PC-3 (cell line): Measurements from ENCODE around the gene SLC9A3. TPM values are rescaled to one million over a fixed set of nuclear protein-coding genes. Genes with fewer than 3 reads are reported as not detected.

ENCODE experiments used
- ATAC-seq: fragments of 200-7000 bp; cut with Tn5 transposase; 2 replicates; pipeline ENCODE4 v1.9.1; 2020; ENCODE audit warnings: mild to moderate bottlenecking, moderate library complexity
- BruUV-seq: library from RNA; stranded (reverse); fragments of 400-500 nt; replicated peaks from 2 replicates; lab custom pipeline; 2021; lab: Mats Ljungman, UMichigan
- CTCF ChIA-PET: fragments of 300-600 bp; sonication (Branson Sonifier 250); formaldehyde crosslinking; loops from one replicate; lab custom pipeline; 2022; ENCODE audit warnings: antibody characterized with exemption; lab: Charles Lee
- POLR2A ChIA-PET: fragments of 300-600 bp; sonication (Branson Sonifier 250); formaldehyde crosslinking; loops from one replicate; lab custom pipeline; 2022; ENCODE audit warnings: antibody characterized with exemption; ENCODE audit not compliant: unreplicated experiment; lab: Charles Lee
- DNase-seq: peaks from one replicate; pipeline ENCODE4 v3.0.0-alpha.2; 2015
- H2AFZ ChIP-seq: fragments of 300-600 bp; sonication (generic); 2 replicates; pipeline ENCODE4 v1.6.0; 2016; ENCODE audit warnings: antibody characterized with exemption, low read length
- H3F3A ChIP-seq: fragments of 300-600 bp; sonication (generic); one replicate; pipeline ENCODE4 v1.6.0; 2017; ENCODE audit warnings: antibody characterized with exemption, low read length, control low read depth, mild to moderate bottlenecking; ENCODE audit not compliant: unreplicated experiment
- H3K27ac ChIP-seq: fragments of 300-600 bp; sonication (generic); 2 replicates; pipeline ENCODE4 v1.5.1; 2016; ENCODE audit warnings: mild to moderate bottlenecking, low read length
- H3K27me3 ChIP-seq: fragments of 300-600 bp; sonication (generic); 2 replicates; pipeline ENCODE4 v1.6.1; 2016; ENCODE audit warnings: low read length, mixed read lengths
- H3K36me3 ChIP-seq: fragments of 300-600 bp; sonication (generic); 2 replicates; pipeline ENCODE4 v1.6.1; 2016; ENCODE audit warnings: low read depth, mixed run types, low read length, mixed read lengths
- H3K4me1 ChIP-seq: fragments of 300-600 bp; sonication (generic); 2 replicates; pipeline ENCODE4 v1.5.1; 2016; ENCODE audit warnings: low read length; ENCODE audit not compliant: insufficient read depth
- H3K4me2 ChIP-seq: fragments of 300-600 bp; sonication (generic); 2 replicates; pipeline ENCODE4 v1.6.0; 2016; ENCODE audit warnings: low read length
- H3K4me3 ChIP-seq: fragments of 300-600 bp; sonication (generic); 2 replicates; pipeline ENCODE4 v1.5.1; 2016; ENCODE audit warnings: mild to moderate bottlenecking, low read length, mixed read lengths
- H3K79me2 ChIP-seq: fragments of 300-600 bp; sonication (generic); 2 replicates; pipeline ENCODE4 v1.6.1; 2017; ENCODE audit warnings: low read length, mixed read lengths
- H3K9ac ChIP-seq: fragments of 300-600 bp; sonication (generic); 2 replicates; pipeline ENCODE4 v1.6.0; 2016; ENCODE audit warnings: mild to moderate bottlenecking, low read length
- H3K9me2 ChIP-seq: fragments of 300-600 bp; sonication (generic); replicated peaks from 2 replicates; pipeline ENCODE4 v1.6.1; 2016; ENCODE audit warnings: mixed run types, low read length, mixed read lengths
- H3K9me3 ChIP-seq: fragments of 300-600 bp; sonication (generic); 2 replicates; pipeline ENCODE4 v1.6.1; 2016; ENCODE audit warnings: low read length, mixed read lengths
- H4K20me1 ChIP-seq: fragments of 300-600 bp; sonication (generic); 2 replicates; pipeline ENCODE4 v1.6.1; 2016; ENCODE audit warnings: low read length, mixed read lengths
- CTCF ChIP-seq: fragments of 300-600 bp; sonication (generic); conservative IDR thresholded peaks from 2 replicates; pipeline ENCODE4 v1.5.1; 2017; ENCODE audit warnings: antibody characterized with exemption, low read depth, mild to moderate bottlenecking, low read length
- EZH2 ChIP-seq: fragments of 300-600 bp; sonication (generic); IDR thresholded peaks from one replicate; pipeline ENCODE4 v1.6.1; 2017; ENCODE audit warnings: antibody characterized with exemption, mild to moderate bottlenecking, low read length; ENCODE audit not compliant: unreplicated experiment
- EZH2phosphoT487 ChIP-seq: fragments of 300-600 bp; sonication (generic); IDR thresholded peaks from 2 replicates; pipeline ENCODE4 v1.6.1; 2018; ENCODE audit warnings: mild to moderate bottlenecking, antibody characterized with exemption, low read length, borderline replicate concordance
- intact Hi-C: fragments of 100-400 bp; cut with micrococcal nuclease; formaldehyde crosslinking; loops from 2 replicates; pipeline ENCODE4 v1.9.0; 2023
- total RNA-seq: library from RNA; depleted of rRNA; stranded (reverse); fragments of >200 nt; gene quantifications from 2 replicates; pipeline ENCODE4 v1.2.3, GENCODE V29; 2014

Gene SLC9A3
- total RNA-seq, 1 experiment from 2014 or later, result 4.9 TPM

DNA sequence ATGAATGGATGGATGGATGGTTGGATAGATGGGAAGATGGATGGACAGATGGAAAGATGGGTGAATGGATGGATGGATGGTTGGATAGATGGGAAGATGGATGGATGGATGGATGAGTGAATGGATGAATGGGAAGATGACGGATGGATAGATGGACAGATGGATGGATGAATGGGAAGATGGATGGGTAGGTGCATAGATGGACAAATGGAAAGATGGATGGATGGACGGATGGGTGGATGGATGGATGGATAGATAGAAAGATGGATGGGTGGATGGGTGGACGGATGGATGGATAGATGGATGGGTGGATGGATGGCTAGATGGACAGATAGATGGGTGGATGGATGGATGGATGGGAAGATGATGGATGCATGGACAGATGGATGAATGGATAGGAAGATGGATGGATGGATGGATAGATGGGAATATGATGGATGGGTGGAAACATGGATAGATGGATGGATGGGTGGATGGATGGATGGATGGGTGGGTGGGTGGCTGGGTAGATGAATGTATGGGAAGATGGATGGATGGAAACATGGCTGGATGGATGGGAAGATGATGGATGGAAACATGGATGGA, 97.8 kb downstream of the SLC9A3 start:
- no peaks in the 10 kb centered on the region for H3K9me2 ChIP-seq
- no peaks in the 10 kb centered on the region for H3K27me3 ChIP-seq
- intact Hi-C loops, result no loop called here
- H3K9me3 ChIP-seq, result no peaks in the 10 kb centered on the region
- no TSS peak for BruUV-seq
- no peak overlapping the region for H3K27ac ChIP-seq
- no peak overlapping the region for H3K4me3 ChIP-seq
- H2AFZ ChIP-seq, result no peak overlapping the region
- POLR2A ChIA-PET, result no interaction called here
- H3K9ac ChIP-seq, result no peak overlapping the region
- CTCF ChIA-PET, result interaction anchor here (0.6 kb wide), 1 partner anchor 77 kb away, joined by 3 read pairs; no protein-coding TSS in a partner anchor
- H3F3A ChIP-seq, result no peaks in the 10 kb centered on the region
- no peak for DNase-seq
- no peaks in the 10 kb centered on the region for H3K79me2 ChIP-seq
- TF ChIP-seq EZH2, result no peak
- no peak for TF ChIP-seq EZH2phosphoT487
- no peak for TF ChIP-seq CTCF
- no peak overlapping the region for H3K4me2 ChIP-seq
- no peak for ATAC-seq
- H3K4me1 ChIP-seq, result no peaks in the 10 kb centered on the region; the same call in 1 of the 2 replicates
- no peaks in the 10 kb centered on the region for H3K36me3 ChIP-seq
- no peaks in the 10 kb centered on the region for H4K20me1 ChIP-seq

- DNase-seq (peak; percentile 27), ATAC-seq (peak; percentile 38; the same call in 1 of the 2 replicates)
- CTCF ChIA-PET, result interaction anchor here (0.6 kb wide), 1 partner anchor 76 kb away, joined by 3 read pairs; no protein-coding TSS in a partner anchor
- no peak overlapping the region for H2AFZ ChIP-seq
- no peak overlapping the region for H3K27ac ChIP-seq
- TF ChIP-seq EZH2phosphoT487 (no peak), CTCF (peak; percentile 47)
- H3K36me3 ChIP-seq, result no peaks in the 10 kb centered on the region
- no peak overlapping the region for H3K9ac ChIP-seq
- H3K9me2 ChIP-seq, result no peaks in the 10 kb centered on the region
- no peaks in the 10 kb centered on the region for H3F3A ChIP-seq
- POLR2A ChIA-PET, result interaction anchor here (0.6 kb wide), 1 partner anchor 78 kb away, joined by 11 read pairs; no protein-coding TSS in a partner anchor
- intact Hi-C loops, result no loop called here
- H3K4me1 ChIP-seq, result no peaks in the 10 kb centered on the region; the same call in 1 of the 2 replicates
- H3K4me2 ChIP-seq, result no peak overlapping the region
- H3K79me2 ChIP-seq, result no peaks in the 10 kb centered on the region
- no peaks in the 10 kb centered on the region for H4K20me1 ChIP-seq
- no peaks in the 10 kb centered on the region for H3K27me3 ChIP-seq
- H3K9me3 ChIP-seq, result no peaks in the 10 kb centered on the region
- H3K4me3 ChIP-seq, result no peak overlapping the region
- no TSS peak for BruUV-seq
Observed at GRCh38 chr5:425714-426113, 98.5 kb downstream of the SLC9A3 start.

DNA sequence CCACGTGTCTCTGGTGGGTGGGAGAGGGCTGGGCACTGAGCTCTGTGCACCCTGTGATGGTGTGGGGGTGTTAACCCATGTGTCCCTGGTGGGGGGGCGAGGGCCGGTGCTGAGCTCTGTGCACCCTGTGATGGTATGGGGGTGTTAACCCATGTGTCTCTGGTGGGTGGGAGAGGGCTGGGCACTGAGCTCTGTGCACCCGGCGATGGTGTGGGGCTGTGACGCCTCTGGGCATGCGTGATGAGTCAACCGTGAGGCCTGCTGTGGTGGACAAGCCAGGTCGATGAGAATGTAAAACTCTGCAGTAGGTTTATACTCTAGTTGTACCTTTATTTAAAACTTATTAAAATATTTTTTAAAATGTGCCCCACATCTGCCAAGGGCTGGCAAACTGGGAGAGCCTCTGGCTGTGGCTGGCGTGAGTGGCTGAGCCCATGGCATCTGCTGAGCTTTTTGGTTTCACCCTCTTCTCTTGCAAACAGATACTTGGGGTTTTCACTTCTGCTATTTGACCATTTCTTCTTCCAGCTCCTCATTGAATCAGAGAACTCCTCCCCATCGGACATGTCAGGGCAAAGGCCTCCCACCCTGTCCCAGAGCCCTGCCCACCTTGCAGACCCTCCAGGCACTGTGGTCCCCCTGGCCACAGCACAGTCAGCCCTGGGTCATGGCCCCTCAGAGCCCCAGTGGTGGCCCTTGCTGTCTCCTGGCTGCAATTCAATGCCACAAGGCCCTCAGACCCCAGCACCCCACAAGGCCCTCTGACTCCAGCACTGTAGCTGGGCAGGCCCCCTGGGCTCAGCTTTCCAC, 99.7 kb downstream of the SLC9A3 start:
- ChIA-PET CTCF (no interaction called here), POLR2A (no interaction called here)
- DNase-seq (peak; percentile 35), ATAC-seq (peak; percentile 38; the same call in 1 of the 2 replicates)
- Histone ChIP-seq H3K36me3 (no peaks in the 10 kb centered on the region), H3K79me2 (no peaks in the 10 kb centered on the region), H3K4me2 (no peak overlapping the region), H3K9ac (no peak overlapping the region), H2AFZ (no peak overlapping the region), H3K4me1 (no peaks in the 10 kb centered on the region; the same call in 1 of the 2 replicates), H3K9me3 (no peaks in the 10 kb centered on the region), H3K27me3 (no peaks in the 10 kb centered on the region), H3K4me3 (no peak overlapping the region), H3K9me2 (no peaks in the 10 kb centered on the region), H3F3A (no peaks in the 10 kb centered on the region), H3K27ac (no peak overlapping the region), H4K20me1 (no peaks in the 10 kb centered on the region)
- intact Hi-C loops, result no loop called here
- TF ChIP-seq CTCF, result no peak
- TF ChIP-seq EZH2phosphoT487, result no peak
- no peak for TF ChIP-seq EZH2
- no TSS peak for BruUV-seq
